HG02852 (cell line): ENCODE results near the gene RAPGEFL1.
"Not testable (repeated sequence)": the region's sequence is repeated elsewhere in the genome, so short reads cannot be mapped to it uniquely, and the experiment has no call there.

Source experiments
- ATAC-seq: cut with Tn5 transposase; IDR thresholded peaks from one replicate; pipeline ENCODE4 v1.9.1; 2021; ENCODE audit warnings: mild to moderate bottlenecking, moderate library complexity; ENCODE audit not compliant: unreplicated experiment

The RAPGEFL1 gene

GRCh38 chr17:40177275-40177874 is at the start of gene RAPGEFL1:
Gene RAPGEFL1, plus strand, starts transcription at chr17:40177470. Its CDS starts 392 bp downstream, at chr17:40177862.
- ATAC-seq, result no peak

- no peak for ATAC-seq
Measured at GRCh38 chr17:40129498-40129897, 47.8 kb upstream of the RAPGEFL1 start.

- no peak for ATAC-seq
Measured at GRCh38 chr17:40130352-40131042, 46.8 kb upstream of the RAPGEFL1 start.

GRCh38 chr17:40134184-40134583 is 43.1 kb upstream of the RAPGEFL1 start:
- ATAC-seq, result no peak

GRCh38 chr17:40135817-40136216 is 41.5 kb upstream of the RAPGEFL1 start:
- no peak for ATAC-seq

- peak; percentile 4 for ATAC-seq
Measured at GRCh38 chr17:40139566-40140058, 37.7 kb upstream of the RAPGEFL1 start.

GRCh38 chr17:40143166-40143565 is 34.1 kb upstream of the RAPGEFL1 start:
- not testable (repeated sequence) for ATAC-seq

- no peak for ATAC-seq
Measured at GRCh38 chr17:40145476-40145875, 31.8 kb upstream of the RAPGEFL1 start.

- no peak for ATAC-seq
Measured at GRCh38 chr17:40148527-40148926, 28.7 kb upstream of the RAPGEFL1 start.

GRCh38 chr17:40150276-40150675 is 27.0 kb upstream of the RAPGEFL1 start:
- ATAC-seq, result no peak

- ATAC-seq, result no peak
Measured at GRCh38 chr17:40151414-40151963, 25.8 kb upstream of the RAPGEFL1 start.

- ATAC-seq, result no peak
Measured at GRCh38 chr17:40153603-40154236, 23.6 kb upstream of the RAPGEFL1 start.

GRCh38 chr17:40157973-40158372 is 19.3 kb upstream of the RAPGEFL1 start:
- ATAC-seq, result no peak

- ATAC-seq, result no peak
Measured at GRCh38 chr17:40158438-40159013, 18.7 kb upstream of the RAPGEFL1 start.

- no peak for ATAC-seq
Measured at GRCh38 chr17:40159456-40159855, 17.8 kb upstream of the RAPGEFL1 start.

- no peak for ATAC-seq
Measured at GRCh38 chr17:40167685-40168261, 9.5 kb upstream of the RAPGEFL1 start.

- ATAC-seq, result no peak
Measured at GRCh38 chr17:40168262-40168832, 8.9 kb upstream of the RAPGEFL1 start.

GRCh38 chr17:40170325-40170724 is 6.9 kb upstream of the RAPGEFL1 start:
- ATAC-seq, result no peak

GRCh38 chr17:40171750-40172149 is 5.5 kb upstream of the RAPGEFL1 start:
- no peak for ATAC-seq

- no peak for ATAC-seq
Measured at GRCh38 chr17:40173091-40173777, 4.0 kb upstream of the RAPGEFL1 start.
